AG10803 (cell line): ENCODE results near the gene AP3D1.

ENCODE experiments used
- DNase-seq: peaks from one replicate; pipeline ENCODE4 v3.0.0; 2010; ENCODE audit warnings: low read depth
- H3K4me3 ChIP-seq: 2 replicates; pipeline ENCODE4 v1.5.1; 2011; ENCODE audit warnings: mild to moderate bottlenecking, low read length, control low read depth
- CTCF ChIP-seq: conservative IDR thresholded peaks from 2 replicates; pipeline ENCODE4 v1.5.1; 2011; ENCODE audit warnings: mild to moderate bottlenecking, low read length, control low read depth, inconsistent platforms

AP3D1 gene

GRCh38 chr19:2167896-2168618, 16.7 kb upstream of the AP3D1 start:
- peak; percentile 44 for DNase-seq
- no peak overlapping the region for H3K4me3 ChIP-seq
- TF ChIP-seq CTCF = no peak

- peak; percentile 83 for DNase-seq
- no peak for TF ChIP-seq CTCF
- peak overlapping the region; percentile 20 for H3K4me3 ChIP-seq
Measured at GRCh38 chr19:2166741-2167738, 15.7 kb upstream of the AP3D1 start.

- no peak for DNase-seq
- H3K4me3 ChIP-seq = peak overlapping the region; percentile 77
- TF ChIP-seq CTCF = no peak
Measured at GRCh38 chr19:2164020-2164998, 12.9 kb upstream of the AP3D1 start.

- no peak overlapping the region for H3K4me3 ChIP-seq
- TF ChIP-seq CTCF = no peak
- no peak for DNase-seq
Measured at GRCh38 chr19:2160379-2160778, 9.0 kb upstream of the AP3D1 start.

- no peak for TF ChIP-seq CTCF
- no peak overlapping the region for H3K4me3 ChIP-seq
- no peak for DNase-seq
Measured at GRCh38 chr19:2157452-2157851, 6.1 kb upstream of the AP3D1 start.

GRCh38 chr19:2154587-2155075, 3.3 kb upstream of the AP3D1 start:
- no peak for DNase-seq
- H3K4me3 ChIP-seq = no peak overlapping the region
- TF ChIP-seq CTCF = no peak
